HCT116 (cell line): Measurements from ENCODE around the gene PLA2R1. TPM values are rescaled to one million over a fixed set of nuclear protein-coding genes. Genes with fewer than 3 reads are reported as not detected.

Experiments
- ATAC-seq: fragments of 200-7000 bp; cut with Tn5 transposase; 2 replicates; pipeline ENCODE4 v1.9.1; 2020; ENCODE audit warnings: mild to moderate bottlenecking, moderate library complexity
- BruUV-seq: library from RNA; stranded (reverse); fragments of 400-500 nt; replicated peaks from 2 replicates; lab custom pipeline; 2021; lab: Mats Ljungman, UMichigan
- CTCF ChIA-PET: fragments of 300-600 bp; sonication (Branson Sonifier 250); formaldehyde crosslinking; loops from one replicate; lab custom pipeline; 2021; ENCODE audit warnings: antibody characterized with exemption; lab: Charles Lee
- POLR2A ChIA-PET: fragments of 300-600, 350-600 bp; sonication (Branson Sonifier 250); formaldehyde crosslinking; loops from one replicate; lab custom pipeline; 2021; ENCODE audit warnings: antibody characterized with exemption; lab: Charles Lee
- RAD21 ChIA-PET, 2 experiments: fragments of 300-600 bp; sonication (Branson Sonifier 250); formaldehyde crosslinking; loops; one replicate each; lab custom pipeline; 2023; ENCODE audit warnings: low total read pairs in 2 of 2; ENCODE audit not compliant: uncharacterized antibody in 2 of 2, unreplicated experiment in 2 of 2, low non-redundant PET in 1 of 2; lab: Charles Lee
- DNase-seq: peaks from one replicate; pipeline ENCODE4 v3.0.0-alpha.2; 2010; ENCODE audit warnings: low read depth, low spot score
- H2AFZ ChIP-seq: fragments of 200-600 bp; shearing (Covaris generic), sonication (generic); 2 replicates; pipeline ENCODE4 v1.6.1; 2017; ENCODE audit warnings: low read depth, mixed run types, mixed read lengths, antibody characterized with exemption, low read length; ENCODE audit not compliant: poor library complexity, severe bottlenecking
- H3K27ac ChIP-seq: 2 replicates; pipeline ENCODE4 v1.5.1; 2012; ENCODE audit warnings: low read depth, low read length
- H3K27me3 ChIP-seq: fragments of 200-600 bp; sonication (generic); 2 replicates; pipeline ENCODE4 v1.6.1; 2016; ENCODE audit warnings: mixed run types, low read length, mixed read lengths; ENCODE audit not compliant: insufficient read depth
- H3K36me3 ChIP-seq, 2 experiments: fragments of 200-500 bp in 1 of 2; fragments of 200-600 bp in 1 of 2; sonication (Bioruptor generic) in 1 of 2; sonication (generic) in 1 of 2; 2 replicates each; pipeline versions ENCODE4 v1.5.1 to v1.6.1; 2014 to 2016; ENCODE audit warnings: low read length in 2 of 2, inconsistent platforms in 1 of 2, mixed read lengths in 1 of 2, mixed run types in 1 of 2; ENCODE audit not compliant: insufficient read depth in 2 of 2, control insufficient read depth in 1 of 2
- H3K4me1 ChIP-seq, 2 experiments: fragments of 200-600 bp in 1 of 2; sonication (generic) in 1 of 2; 2 replicates each; pipeline versions ENCODE4 v1.5.1 to v1.6.1; 2012 to 2017; ENCODE audit warnings: low read length in 2 of 2, inconsistent platforms in 1 of 2, mild to moderate bottlenecking in 1 of 2, mixed read lengths in 1 of 2, mixed run types in 1 of 2, moderate library complexity in 1 of 2; ENCODE audit not compliant: insufficient read depth in 2 of 2, control insufficient read depth in 1 of 2
- H3K4me2 ChIP-seq: fragments of 200-600 bp; sonication (generic); 2 replicates; pipeline ENCODE4 v1.6.1; 2017; ENCODE audit warnings: mixed run types, low read length, mixed read lengths
- H3K4me3 ChIP-seq, 2 experiments: fragments of 200-600 bp in 1 of 2; sonication (generic) in 1 of 2; replicated peaks in 1 of 2; 2 replicates each; pipeline ENCODE4 v1.5.1; 2011 to 2016; ENCODE audit warnings: low read length in 2 of 2, control low read depth in 1 of 2, low read depth in 1 of 2, mild to moderate bottlenecking in 1 of 2, mixed read lengths in 1 of 2, mixed run types in 1 of 2
- H3K79me2 ChIP-seq: fragments of 200-600 bp; sonication (generic); 2 replicates; pipeline ENCODE4 v1.6.1; 2017; ENCODE audit warnings: mild to moderate bottlenecking, mixed run types, low read length, moderate library complexity, mixed read lengths; ENCODE audit not compliant: insufficient read depth
- H3K9ac ChIP-seq: fragments of 200-600 bp; sonication (generic); 2 replicates; pipeline ENCODE4 v1.6.1; 2016; ENCODE audit warnings: low read length, mixed read lengths
- H3K9me2 ChIP-seq: fragments of 200-600 bp; sonication (generic), shearing (Covaris generic); 2 replicates; pipeline ENCODE4 v1.6.1; 2017; ENCODE audit warnings: mixed run types, mild to moderate bottlenecking, moderate library complexity; ENCODE audit not compliant: insufficient read depth
- H3K9me3 ChIP-seq, 2 experiments: fragments of 200-500 bp in 1 of 2; fragments of 200-600 bp in 1 of 2; sonication (Bioruptor generic) in 1 of 2; sonication (generic) in 1 of 2; 2 replicates each; pipeline ENCODE4 v1.6.1; 2014 to 2017; ENCODE audit warnings: low read length in 2 of 2, mixed read lengths in 2 of 2, inconsistent platforms in 1 of 2, low read depth in 1 of 2, mild to moderate bottlenecking in 1 of 2, mixed run types in 1 of 2, moderate library complexity in 1 of 2; ENCODE audit not compliant: control insufficient read depth in 1 of 2, insufficient read depth in 1 of 2
- H4K20me1 ChIP-seq: fragments of 200-600 bp; sonication (generic), shearing (Covaris generic); 2 replicates; pipeline ENCODE4 v1.6.1; 2017; ENCODE audit warnings: mixed run types, mild to moderate bottlenecking, moderate library complexity; ENCODE audit not compliant: insufficient read depth
- CBX3 ChIP-seq: IDR thresholded peaks from 2 replicates; pipeline ENCODE4 v1.6.1; 2012; ENCODE audit warnings: low read depth
- CEBPB ChIP-seq: IDR thresholded peaks from 2 replicates; pipeline ENCODE4 v1.6.1; 2012; ENCODE audit warnings: low read depth
- CTCF ChIP-seq, 3 experiments: fragments of 200-600 bp in 1 of 3; sonication (generic) in 1 of 3; IDR thresholded peaks in 2 of 3; conservative IDR thresholded peaks in 1 of 3; 2 replicates each; pipeline ENCODE4 v1.5.1; 2012 to 2017; ENCODE audit warnings: low read depth in 2 of 3, low read length in 2 of 3, antibody characterized with exemption in 1 of 3, borderline replicate concordance in 1 of 3, control low read depth in 1 of 3, mild to moderate bottlenecking in 1 of 3, mixed read lengths in 1 of 3, mixed run types in 1 of 3, moderate library complexity in 1 of 3; ENCODE audit not compliant: insufficient read depth in 1 of 3
- EGR1 ChIP-seq: IDR thresholded peaks from 2 replicates; pipeline ENCODE4 v1.6.1; 2012; ENCODE audit warnings: low read depth
- EZH2phosphoT487 ChIP-seq: fragments of 200-600 bp; IDR thresholded peaks from 2 replicates; pipeline ENCODE4 v1.6.1; 2018; ENCODE audit warnings: antibody characterized with exemption, borderline replicate concordance
- POLR2A ChIP-seq: IDR thresholded peaks from 2 replicates; pipeline ENCODE4 v1.7.0; 2011; ENCODE audit warnings: borderline replicate concordance; ENCODE audit not compliant: insufficient read depth, insufficient read length; ENCODE audit errors: extremely low read depth
- POLR2AphosphoS5 ChIP-seq: IDR thresholded peaks from 2 replicates; pipeline ENCODE4 v1.6.1; 2011; ENCODE audit warnings: mild to moderate bottlenecking, low read depth, low read length, moderate library complexity
- RAD21 ChIP-seq: IDR thresholded peaks from 2 replicates; pipeline ENCODE4 v1.6.1; 2012; ENCODE audit warnings: low read depth, mild to moderate bottlenecking
- SIN3A ChIP-seq: IDR thresholded peaks from 2 replicates; pipeline ENCODE4 v1.6.1; 2012; ENCODE audit warnings: low read depth
- SP1 ChIP-seq: IDR thresholded peaks from 2 replicates; pipeline ENCODE4 v1.6.1; 2012; ENCODE audit warnings: low read depth
- YY1 ChIP-seq: IDR thresholded peaks from 2 replicates; pipeline ENCODE4 v1.6.1; 2011; ENCODE audit warnings: low read length, low read depth, moderate library complexity, mild to moderate bottlenecking; ENCODE audit not compliant: insufficient replicate concordance; ENCODE audit errors: extremely low read depth
- ZBTB33 ChIP-seq: IDR thresholded peaks from 2 replicates; pipeline ENCODE4 v1.6.1; 2011; ENCODE audit warnings: mild to moderate bottlenecking, low read length, moderate library complexity; ENCODE audit not compliant: insufficient replicate concordance; ENCODE audit errors: extremely low read depth
- ZNF274 ChIP-seq: fragments of 200-500 bp; sonication (Bioruptor generic); IDR thresholded peaks from 2 replicates; pipeline ENCODE4 v1.6.1; 2014; ENCODE audit warnings: mild to moderate bottlenecking, low read depth, low read length, inconsistent platforms
- intact Hi-C: fragments of 100-400 bp; cut with micrococcal nuclease; formaldehyde crosslinking; loops from 2 replicates; pipeline ENCODE4 v1.10.0; 2022
- total RNA-seq: library from RNA; stranded (reverse); gene quantifications from one replicate; pipeline ENCODE4 v1.2.1, GENCODE V29; 2021; ENCODE audit not compliant: unreplicated experiment

The PLA2R1 gene
- total RNA-seq, 1 experiment from 2014 or later = 0.34 TPM

GRCh38 chr2:159891267-159891588 is 171.2 kb downstream of the PLA2R1 start:
- no peaks in the 10 kb centered on the region for H3K79me2 ChIP-seq
- no peak overlapping the region for H2AFZ ChIP-seq
- no peaks in the 10 kb centered on the region for H3K27me3 ChIP-seq
- H3K4me3 ChIP-seq = no peak overlapping the region
- H3K27ac ChIP-seq = no peak overlapping the region
- intact Hi-C loops = no loop called here
- H3K9ac ChIP-seq = no peak overlapping the region
- no peaks in the 10 kb centered on the region for H3K36me3 ChIP-seq
- no peaks in the 10 kb centered on the region for H3K9me2 ChIP-seq
- ChIA-PET RAD21 (no interaction called here), POLR2A (no interaction called here), CTCF (no interaction called here)
- peaks cover 0 to 13% of the 10 kb centered on the region in 2 experiments; a peak in 2 of 4 replicates for H3K4me1 ChIP-seq
- no TSS peak for BruUV-seq
- ATAC-seq = no peak
- no peaks in the 10 kb centered on the region for H4K20me1 ChIP-seq
- H3K9me3 ChIP-seq = no peaks in the 10 kb centered on the region
- no peak overlapping the region for H3K4me2 ChIP-seq
- TF ChIP-seq CEBPB (no peak), EGR1 (no peak), SIN3A (no peak), POLR2A (no peak), YY1 (no peak), EZH2phosphoT487 (no peak), SP1 (no peak), RAD21 (no peak), CTCF (IDR thresholded peaks at IDR 0.05 in 2 of 3, conservative IDR thresholded peaks at IDR 0.05 in 1 of 3; ENCODE audit: borderline replicate concordance in 1 of 3, insufficient read depth in 1 of 3, low read depth in 2 of 3, low read length in 2 of 3) (no peak), POLR2AphosphoS5 (no peak), ZBTB33 (no peak), CBX3 (no peak), ZNF274 (no peak)
- no peak for DNase-seq
